Stimulated activated CD8-positive, alpha-beta memory T cell treated with anti-CD3 and anti-CD28 coated beads, Interleukin-15, amount 100 ng/mL, for 4 hours (primary cell): Measurements from ENCODE around the gene GNAO1.

Experiments used
- DNase-seq, 2 donors: peaks; one replicate each; pipeline ENCODE4 v3.0.0-alpha.2; 2020; ENCODE audit warnings: low read depth in 2 of 2

The GNAO1 gene

DNA sequence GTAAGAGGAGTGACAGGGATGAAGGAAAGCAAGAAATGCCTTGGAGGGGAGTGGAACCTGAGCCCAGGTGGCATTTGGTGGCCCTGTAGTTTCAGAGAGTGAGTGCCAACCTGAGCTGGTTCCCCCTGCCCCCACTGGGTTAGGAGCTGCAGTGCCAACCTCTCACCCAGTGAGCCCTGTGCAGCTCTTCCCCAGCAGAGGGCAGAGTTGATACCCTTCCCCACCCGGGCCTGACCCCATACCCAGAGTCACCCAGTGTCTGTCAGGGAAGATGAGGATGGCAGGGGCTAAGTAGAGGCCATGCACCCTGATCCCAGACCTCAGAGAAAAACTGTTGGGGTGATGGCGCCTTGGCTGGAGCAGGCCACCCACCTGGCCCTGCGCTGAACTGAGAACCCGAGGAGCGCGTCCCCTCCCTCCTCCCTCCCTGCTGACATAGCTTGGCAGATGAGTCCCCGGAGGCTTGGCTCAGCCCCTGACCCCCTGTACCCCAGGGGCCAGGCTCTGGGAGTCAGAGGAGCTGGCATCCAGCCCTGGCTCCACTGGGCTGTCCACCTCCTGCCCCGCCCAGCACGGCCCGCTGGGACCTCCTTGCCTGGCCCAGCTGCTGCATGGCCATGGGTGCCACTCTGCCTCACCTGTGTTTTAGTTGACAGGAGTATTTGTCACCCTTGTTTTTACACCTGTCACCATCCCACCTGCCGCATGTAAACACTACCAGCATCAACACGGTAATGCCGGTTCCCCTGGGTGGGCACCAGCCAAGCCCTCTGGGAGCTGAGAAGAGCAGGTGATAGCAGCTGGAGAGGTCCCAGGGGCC is 120.1 kb downstream of the GNAO1 start:
- DNase-seq, result no peak

DNA sequence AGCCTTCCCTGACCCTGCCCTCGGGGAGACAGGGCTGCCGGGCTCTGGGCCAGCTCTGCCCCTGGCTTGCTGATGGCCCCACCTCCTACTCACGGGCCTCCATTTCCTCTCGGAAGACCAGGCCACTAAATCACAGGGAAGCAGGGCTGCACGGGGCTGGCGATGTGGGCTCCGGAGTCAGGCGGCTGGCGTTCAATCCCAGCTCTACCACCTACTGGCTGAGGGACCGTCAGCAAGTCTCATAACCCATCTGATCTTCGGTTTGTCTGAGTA is 120.7 kb downstream of the GNAO1 start:
- no peak for DNase-seq

DNA sequence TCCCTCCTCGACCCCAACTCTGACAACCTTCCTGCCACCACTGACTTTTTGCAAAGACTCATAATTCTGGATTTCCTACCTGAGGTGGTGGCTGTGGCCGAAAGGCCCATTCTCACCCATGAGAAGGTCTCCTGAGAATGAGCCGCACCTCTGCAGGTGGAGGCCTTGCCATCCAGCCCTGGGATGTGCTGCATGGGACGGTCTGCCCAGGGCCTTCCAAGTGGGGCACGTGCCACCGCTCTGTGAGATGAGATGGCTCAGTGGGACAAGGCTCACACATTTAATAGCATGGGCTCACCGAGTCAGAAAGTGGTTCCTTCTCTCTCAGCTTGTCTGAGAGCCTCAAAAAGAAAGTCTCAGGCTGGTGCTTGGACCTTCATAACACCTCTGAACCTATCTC is 121.3 kb downstream of the GNAO1 start:
- no peak for DNase-seq

DNA sequence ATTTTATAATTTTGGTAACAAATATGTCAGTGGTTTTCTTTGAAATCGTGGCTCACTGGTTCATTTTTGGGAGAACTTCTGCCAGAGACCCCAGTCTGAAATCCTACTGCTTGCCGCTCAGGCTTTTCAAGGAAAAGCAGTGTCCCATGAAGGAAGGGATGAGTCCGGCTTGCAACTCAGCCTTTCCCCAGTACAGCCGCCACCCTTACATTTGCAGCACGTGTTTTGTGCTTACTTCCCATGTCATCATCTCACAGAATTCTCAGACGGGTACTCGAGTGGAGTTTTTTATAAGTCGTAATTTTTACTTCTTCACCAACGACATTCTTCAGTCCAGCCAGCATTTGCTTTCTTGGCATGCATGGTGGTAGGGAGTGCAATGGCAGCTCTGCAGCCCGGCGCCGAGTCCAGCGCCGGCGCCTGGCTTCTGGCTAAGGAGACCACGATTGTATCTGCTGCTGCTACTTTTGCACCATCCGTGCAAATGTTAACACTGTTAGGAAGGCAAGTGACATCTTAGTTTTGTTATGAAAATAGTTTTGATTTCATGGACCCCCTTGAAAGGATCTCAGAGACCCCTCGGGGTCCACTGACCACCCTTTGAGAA is 123.1 kb downstream of the GNAO1 start:
- DNase-seq, result no peak

DNA sequence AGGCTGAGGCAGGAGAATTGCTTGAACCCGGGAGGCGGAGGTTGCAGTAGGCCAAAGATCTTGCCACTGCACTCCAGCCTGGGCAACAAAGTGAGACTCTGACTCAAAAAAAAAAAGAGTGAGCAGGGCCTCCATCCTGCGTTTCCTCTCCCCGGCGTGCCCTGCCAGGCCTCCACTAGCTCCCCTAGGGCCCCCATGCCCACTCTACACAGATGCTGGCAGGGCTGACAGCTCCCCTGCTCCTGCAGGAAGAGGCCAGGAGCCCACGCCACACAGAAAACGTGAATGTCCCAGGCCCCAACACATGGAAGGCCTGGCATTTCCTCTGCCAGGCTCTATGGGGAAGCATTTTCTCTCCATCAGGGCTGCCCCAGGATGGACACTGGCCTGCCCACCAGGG is 124.7 kb downstream of the GNAO1 start:
- no peak for DNase-seq

DNA sequence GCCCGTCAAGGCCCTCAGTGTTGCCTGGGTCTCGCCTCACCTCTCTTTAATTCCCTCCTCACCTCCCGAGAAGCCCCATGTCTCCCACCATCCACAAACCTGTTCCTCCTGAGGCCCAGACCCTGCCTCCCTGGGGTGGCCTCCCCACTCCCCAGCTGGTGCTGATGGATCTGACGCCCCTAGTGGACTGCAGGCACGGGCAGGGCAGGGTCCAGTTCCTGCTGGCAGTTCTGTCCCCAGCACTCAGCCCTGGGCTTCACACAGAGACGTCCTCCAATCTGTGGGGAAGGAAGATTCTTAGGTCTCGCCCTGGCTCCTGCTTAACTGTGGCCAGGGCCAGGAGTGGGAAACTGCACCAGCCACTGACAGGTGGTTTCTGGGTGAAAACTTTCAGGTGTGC is 125.3 kb downstream of the GNAO1 start:
- no peak for DNase-seq

DNA sequence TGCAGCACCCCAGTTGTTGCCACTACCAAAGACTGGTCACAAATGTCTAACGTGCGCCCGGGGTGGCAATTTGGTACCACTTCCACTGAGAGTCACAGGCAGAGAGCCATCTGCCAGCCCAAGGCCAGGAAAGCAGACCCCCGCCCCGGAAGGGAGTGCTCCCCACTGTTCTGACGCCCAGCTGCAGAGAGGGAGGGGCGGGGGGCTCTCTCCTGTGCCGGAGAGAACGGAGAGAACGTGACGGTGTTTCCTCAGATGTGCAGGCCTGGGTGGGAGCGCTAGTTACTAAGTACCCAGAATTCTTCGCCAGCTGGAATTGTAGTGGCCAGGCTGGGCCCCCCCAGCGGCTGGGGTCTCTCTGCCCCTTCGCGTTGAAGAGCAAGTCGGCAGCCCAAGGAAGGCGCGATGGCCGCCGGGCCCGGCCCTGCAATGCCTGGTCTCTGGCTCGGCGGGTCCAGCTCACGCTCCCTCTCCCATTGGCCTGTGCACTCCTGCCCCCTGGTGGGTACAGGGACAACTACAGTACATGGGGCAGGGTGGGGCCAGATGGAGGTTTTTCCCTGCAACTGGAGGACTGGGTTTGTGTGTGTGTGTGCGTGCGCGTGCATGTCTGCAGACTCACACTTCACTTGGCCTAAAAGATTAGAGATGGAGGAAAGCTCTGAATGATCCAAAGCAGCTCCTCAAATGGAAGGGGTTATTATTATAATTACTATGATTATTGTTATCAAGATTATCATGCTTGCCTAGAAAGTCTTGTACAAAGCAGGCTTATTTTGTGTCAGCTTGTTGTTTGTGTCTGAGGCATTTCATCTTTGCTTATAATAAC is 126.9 kb downstream of the GNAO1 start:
- peak; percentile 37 to 39 for DNase-seq

DNA sequence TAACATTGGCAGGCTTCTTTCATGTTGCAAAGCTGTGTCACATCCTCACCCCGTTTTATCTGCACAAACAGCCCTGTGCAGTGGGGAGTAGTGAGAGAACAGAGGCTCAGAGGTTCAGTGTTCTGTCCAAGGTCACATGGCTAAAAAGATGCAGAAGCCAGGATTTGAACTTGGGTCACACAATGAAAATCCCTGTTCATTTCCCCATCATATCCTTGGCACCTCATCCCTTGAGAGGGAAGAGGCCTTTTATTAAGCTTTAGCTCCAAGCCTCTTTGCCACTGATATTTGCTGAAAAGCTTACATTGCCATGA is 127.5 kb downstream of the GNAO1 start:
- DNase-seq, result no peak

DNA sequence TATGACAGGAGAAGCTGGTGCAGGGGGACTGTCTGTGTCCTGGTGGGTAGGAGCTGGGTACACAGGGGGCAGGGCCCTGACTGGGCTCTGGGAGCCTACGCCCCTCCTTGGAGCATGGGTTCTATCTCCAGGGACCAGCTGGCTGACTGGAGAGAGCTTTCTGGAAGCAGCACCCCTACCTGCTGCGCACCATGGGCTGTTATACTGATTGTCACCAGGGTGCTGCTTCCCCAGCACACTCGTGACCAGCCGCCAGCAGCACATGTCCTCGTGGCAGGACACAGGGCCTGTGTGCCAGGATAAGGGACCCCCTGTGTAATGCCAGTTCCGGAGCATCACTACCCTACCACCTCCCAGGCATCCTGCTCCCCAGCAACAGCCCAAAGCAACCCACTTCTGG is 128.1 kb downstream of the GNAO1 start:
- DNase-seq, result no peak

DNA sequence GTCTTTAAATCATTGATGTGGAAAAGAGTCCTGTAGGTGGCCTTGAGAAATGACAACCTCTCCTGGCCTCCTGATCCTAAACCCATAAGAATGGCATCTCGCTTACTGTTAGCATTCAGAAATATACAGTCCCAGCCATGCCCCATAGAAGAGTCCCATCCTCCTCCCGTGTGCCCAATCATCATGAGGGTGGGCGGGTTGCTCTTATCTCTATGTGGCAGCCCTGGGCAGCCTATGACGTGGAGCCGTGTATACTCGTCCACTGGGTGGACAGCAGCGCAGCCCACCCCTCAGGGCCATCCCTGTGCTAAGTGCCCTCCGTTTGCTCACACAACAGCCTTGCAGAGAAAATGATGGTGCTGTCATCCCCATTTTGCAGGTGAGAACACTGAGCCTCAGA is 128.8 kb downstream of the GNAO1 start:
- no peak for DNase-seq

DNA sequence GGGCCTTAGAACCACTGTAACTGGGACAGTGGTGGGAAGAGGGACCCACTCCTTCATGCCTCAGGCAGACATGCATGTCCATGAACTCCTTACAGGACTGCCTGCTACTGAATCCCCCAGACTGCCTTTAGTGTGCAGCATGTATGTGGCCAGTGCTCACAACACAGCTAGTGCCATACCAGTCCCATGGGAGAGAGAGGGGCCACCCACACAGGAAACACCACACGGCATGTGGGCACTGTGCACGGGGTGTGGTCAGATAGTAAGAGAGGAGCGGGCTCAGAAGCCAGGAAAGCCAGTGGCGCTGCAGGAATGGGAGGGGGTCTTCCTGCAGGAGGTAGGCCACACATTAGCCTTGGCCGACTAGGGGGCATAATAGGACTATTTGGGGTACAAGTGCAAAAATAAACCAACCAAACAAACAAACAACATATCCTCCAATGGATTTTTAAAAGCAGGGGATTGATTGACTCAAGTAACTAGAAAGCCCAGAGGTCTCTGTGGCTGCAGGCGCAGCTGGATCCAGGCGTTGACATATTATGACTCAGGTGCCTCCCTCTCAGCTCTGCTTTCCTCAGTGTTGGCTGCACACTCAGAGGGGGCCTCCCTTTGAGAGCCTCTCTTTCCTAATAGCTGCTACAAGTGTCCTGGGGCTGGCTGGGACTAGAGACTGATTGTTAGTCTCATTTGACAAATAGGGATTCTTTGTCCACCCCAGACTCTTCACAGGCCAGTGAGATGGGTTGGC is 129.7 kb downstream of the GNAO1 start:
- no peak for DNase-seq

DNA sequence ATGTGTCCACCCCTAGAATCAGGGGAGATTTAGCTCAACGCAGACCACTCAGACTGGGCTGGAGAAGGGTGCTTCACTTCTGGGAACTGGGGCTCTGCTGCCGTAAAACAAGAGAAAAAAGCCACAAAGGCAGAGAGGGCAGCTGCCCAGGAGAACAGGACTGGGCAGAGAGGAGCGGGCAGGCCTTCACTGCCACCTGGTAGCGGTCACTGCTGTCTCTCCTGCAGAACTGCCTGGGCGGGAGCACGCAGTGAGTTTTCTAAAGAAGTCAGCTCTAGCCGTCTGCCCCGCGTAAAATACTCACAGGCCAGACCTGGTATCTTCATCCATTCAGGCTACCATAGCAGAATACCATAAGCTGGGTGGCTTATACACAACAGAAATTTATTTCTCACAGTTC is 130.3 kb downstream of the GNAO1 start:
- DNase-seq, result no peak

DNA sequence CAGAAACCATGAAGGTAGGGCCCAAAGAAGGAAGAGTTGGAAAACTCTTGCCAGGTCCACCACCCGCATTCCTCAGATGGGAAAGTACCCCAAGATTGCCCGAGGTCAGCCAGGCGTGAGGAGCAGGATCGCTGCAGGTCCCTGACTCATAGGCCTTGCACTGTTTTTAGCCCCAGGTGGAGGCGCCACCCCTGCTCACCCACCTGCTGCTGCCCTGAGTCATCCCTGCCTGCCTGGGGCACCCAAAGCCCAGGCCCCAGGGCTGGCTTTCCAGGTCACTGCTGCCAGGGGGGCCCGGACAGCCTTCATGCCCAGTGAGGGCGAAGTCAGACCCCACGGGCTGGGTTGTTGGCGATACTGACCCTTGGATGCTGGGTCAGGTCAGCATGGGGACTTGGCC is 133.1 kb downstream of the GNAO1 start:
- no peak for DNase-seq

DNA sequence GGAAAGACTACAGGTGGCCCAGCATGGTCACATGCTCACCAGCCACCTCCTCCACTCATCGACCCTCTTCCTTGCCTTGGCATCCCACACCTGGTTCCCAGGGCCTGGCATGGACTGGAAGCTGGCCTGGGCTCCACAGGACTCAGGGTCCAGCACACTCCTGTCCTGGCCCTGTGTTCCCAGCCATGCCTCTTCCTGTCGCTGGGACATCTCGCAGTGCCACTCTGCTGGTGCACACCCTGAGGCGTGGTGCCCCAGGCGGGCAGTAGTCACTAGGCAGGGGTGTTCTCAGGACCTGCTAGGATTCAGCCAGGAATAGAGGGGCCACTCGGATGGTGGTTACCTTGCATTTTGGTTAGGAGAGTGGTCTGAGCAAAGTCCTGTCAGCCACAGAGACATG is 134.7 kb downstream of the GNAO1 start:
- no peak for DNase-seq

DNA sequence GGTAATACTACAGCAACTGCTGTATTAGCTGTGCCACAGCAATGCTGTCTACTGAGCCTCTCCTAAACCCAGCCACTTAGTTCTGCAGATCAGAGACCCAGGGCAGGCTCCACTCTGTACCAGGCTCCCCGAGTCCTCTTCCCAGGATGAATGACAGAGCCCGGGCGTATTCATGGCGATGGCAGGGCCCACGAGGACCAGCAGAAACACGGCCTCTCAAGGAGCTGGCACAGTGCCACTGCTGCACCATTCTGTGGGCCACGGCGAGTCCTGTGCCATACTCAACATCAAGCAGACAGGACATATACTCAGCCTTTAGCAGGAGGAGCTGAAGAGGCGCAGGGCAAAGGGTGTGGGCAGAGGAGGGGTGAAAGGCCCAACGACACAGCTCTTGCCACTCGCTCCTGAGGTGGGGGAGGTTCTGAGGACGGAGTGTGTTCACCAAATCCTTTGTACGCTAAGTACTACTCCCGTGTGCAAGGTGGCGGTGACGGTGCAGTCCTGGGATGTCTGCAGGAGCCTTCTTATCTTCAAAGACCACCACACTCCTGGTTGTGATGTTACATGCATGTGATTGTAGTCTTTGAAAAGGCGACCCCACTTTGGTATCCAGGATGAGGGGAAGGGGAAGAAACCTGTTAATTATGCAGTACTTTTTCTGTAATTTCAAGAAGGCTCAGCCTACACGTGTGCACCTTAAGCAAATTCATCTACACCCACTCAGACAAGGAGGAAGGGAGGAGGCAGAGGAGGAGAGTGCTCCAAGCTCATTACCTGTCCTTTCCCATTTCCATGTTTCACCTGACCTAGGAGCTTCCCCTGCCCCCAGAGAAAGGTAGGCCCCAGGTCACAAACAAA is 136.0 kb downstream of the GNAO1 start:
- no peak for DNase-seq

DNA sequence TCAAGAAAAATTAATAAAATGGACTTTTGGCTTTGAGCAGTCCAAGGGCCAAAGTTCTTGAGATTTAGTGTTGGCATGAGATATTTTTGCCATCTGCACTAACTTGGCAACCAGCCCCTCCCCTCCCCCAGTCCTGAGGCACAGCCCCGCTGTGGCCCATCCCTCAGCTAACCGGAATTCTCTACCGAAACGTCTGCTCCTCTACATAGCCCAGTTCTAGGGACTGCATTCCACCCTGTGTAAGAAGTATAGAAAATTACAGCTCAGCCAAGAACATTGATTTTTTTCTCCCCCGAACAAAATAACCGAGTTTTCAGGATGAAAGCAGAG is 136.6 kb downstream of the GNAO1 start:
- DNase-seq, result no peak

DNA sequence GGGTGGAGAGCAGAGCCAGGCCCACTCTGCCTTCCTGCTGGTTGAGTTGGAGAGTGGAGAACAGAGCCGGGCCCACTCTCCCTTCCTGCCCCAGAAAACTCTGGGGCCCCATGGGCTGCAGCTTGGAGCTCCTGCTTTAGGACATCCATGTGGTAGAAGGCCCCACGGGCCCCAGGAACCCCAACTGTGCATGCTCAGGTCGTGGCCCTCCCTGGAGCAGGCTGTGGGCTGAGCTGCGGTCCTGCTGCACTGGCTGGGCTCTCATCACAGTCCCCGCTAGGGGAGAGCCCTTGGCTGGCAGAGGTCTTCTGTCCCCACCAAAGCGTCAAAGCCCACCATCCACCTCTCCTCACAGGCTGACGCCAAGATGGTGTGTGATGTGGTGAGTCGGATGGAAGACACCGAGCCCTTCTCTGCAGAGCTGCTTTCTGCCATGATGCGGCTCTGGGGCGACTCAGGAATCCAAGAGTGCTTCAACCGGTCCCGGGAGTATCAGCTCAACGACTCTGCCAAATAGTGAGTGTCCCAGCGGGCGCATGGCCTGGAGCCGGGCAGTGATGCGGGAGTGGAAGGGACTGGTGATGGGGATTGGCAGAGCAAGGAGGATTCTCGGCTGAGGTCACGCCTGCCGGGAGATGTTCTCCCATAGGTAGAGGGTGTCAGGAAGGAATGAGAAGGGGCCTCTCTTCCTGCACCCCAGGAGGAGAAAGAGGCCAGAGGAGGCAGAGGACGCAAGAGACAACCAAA is 137.2 kb downstream of the GNAO1 start:
- no peak for DNase-seq

DNA sequence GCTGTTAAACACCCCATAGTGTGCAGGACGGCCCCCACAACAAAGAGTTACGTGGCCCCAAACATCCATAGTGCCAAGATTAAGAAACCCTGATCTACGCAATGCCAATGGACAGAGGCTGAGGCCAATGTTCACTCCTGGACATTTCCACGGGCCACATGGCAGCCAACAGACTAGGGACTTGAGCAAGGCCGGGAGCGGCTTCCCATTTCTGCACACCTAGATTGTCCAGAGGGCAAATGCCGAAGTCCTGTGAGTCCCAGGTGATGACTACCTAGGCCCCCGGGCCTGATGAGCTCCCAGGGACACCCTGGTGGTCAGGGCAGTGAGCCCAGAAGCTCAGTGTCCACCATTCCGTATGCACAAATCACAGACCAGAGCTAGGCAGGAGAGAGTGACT is 138.6 kb downstream of the GNAO1 start:
- DNase-seq, result no peak

DNA sequence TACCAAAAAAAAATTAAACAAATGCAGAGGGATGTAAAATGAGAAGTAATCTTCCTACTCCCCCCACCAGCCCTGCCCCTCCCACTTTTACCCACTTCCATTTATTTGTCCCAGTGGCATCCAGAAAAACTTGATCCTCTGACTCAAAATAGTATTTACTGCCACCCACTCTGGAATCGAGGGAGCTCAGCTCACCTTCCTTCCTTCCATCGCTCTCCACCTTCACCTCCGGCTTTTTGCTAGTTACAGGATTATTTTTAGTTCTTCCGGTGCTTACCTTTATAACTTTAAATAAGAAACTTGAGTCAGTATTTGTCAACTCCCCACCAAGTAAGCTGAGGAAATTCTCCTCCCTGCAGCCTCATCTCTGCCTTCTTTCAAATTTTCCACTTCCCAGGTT is 139.2 kb downstream of the GNAO1 start:
- no peak for DNase-seq

DNA sequence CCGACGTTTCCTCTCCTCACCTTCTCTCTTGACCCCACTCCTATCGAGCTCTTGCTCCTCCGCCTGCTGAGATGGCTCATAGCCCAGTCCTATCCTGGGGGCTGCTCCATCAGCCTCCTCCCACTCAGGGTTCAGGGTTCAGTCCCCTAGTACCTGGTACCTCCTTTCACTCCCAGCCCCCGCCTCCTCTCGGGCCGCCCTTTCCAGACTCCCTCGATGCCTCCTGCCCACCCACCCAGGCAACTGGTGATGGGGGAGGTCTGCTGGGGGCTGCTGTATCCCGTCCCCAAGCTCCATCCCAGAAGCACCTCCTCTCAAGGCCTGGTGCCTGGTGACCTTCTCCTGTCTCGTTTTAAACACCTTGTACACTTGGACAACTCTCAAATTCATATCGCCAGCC is 140.1 kb downstream of the GNAO1 start:
- no peak for DNase-seq

DNA sequence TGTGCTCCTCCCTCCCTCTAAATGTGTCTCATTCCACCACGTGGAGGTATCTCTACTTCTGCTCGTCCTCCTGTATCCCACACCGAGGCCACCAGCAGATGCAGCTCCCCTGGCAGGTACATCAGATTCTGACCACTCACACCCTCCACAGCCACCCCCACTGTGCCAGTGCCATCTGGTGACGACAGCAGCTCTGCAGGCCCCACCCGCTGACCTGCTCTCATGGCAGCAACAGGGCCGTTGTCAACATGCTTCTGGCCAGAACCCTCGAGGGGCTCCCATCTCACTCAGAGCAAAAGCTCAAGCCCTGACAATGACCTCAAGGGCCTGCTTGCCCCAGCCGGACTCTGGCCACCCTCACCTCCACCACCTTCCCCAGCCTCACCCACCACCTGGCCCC is 140.6 kb downstream of the GNAO1 start:
- DNase-seq, result no peak
